GM18909 (cell line): Measurements from ENCODE around the gene WAS.

ENCODE experiments used
- ATAC-seq: cut with Tn5 transposase; IDR thresholded peaks from one replicate; pipeline ENCODE4 v1.9.1; 2021; ENCODE audit warnings: mild to moderate bottlenecking; ENCODE audit not compliant: unreplicated experiment, poor library complexity

The WAS gene

DNA sequence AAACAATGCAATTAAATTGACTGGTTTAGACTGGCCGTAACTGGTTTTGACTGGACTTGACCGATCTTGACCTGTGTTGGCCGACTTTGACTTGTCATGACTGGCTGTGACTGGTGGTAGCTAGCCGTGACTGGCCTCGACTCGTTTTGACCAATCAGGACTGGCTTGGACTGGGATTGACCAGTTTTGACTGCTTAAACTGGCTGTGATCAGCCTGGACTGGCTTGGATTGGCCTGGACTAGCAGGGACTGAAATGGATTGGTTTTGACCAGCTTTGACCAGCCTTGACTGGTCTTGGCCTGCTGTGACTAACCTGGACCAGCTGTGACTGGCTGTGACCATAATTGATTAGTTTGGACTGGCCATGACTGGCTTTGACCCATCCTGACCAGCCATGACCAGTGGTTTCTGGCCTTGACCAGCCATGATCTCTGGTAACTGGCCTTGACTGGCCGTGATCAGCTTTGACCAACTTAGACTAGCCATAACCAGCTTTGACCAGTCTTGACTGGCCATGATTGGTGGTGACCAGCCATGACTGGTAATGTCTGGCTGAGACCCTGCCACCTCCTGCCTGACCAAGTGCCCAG is 26.0 kb downstream of the WAS start:
- ATAC-seq, result no peak

DNA sequence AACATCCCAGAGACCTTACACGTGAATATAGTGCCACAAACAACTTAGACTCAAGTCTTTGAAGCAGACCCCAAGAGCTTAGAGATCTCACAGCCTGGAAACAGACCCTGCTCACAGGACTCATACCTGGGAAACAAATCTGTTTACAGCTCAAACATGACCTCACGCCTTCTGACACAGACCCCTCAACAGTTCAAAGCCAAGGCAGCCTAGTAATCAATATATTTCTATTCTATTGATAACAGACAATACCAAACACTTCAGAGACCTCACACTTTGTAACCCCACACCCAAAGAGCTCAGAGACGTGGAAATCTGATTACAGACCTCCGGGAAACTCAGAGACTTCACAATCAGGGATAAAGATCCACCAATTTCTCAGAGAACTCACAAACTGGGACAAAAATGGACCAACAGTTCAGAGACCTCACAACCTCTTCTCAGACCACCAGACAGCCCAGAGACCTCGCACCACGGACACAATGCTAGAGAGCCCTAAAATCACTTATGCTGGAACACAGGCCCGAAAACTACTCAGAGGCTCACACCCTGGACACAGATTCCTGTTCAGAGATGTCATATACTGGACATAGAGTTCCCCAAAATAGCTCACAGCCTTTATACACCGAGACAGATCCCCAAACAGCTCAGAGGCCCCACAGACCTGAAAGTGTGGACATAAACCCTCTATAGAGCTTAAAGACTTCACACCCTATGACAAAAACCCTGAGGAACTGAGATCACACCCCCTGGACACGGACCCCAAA is 27.7 kb downstream of the WAS start:
- no peak for ATAC-seq

DNA sequence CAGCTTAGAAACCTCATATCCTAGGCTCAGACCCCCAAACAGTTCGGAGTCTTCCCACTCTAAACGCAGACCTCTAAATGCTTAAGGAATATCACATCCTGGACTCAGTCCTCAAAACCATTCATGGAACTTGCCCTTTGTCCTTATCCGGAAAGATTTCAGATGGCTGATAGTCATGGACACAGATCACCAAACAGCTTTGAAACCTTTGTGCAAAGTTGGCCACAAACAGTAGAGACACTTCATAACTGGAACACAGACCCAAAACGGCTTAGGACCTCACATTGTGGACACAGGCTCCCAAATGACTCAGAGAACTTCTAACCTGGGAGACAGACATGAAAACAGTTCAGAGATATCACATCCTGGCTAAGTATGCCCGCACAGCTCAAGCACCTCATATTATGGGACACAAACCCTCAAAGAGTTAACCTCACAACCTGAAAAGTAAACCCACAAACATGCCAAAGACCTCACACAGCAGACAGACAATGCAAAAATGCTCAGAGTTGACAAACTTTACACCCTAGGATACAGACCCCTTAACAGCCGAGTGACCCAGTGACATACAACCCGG is 28.4 kb downstream of the WAS start:
- ATAC-seq, result no peak

DNA sequence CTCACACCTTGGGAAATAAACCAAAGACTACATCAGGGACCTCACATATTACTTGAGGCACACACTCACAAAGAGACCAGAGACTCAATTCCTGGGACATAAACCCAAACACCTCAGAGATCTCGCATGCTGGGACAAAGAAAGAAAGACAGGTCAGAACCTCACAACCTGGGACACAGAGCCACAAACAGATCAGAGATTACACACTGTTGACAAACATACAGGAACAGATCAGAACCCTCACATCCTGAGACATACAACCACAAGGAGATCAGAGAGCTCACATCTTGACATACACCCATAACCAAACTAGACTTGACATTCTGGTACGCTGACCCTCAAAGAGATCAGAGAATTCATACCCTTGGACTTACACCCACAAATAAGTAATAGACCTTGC is 30.2 kb downstream of the WAS start:
- no peak for ATAC-seq

DNA sequence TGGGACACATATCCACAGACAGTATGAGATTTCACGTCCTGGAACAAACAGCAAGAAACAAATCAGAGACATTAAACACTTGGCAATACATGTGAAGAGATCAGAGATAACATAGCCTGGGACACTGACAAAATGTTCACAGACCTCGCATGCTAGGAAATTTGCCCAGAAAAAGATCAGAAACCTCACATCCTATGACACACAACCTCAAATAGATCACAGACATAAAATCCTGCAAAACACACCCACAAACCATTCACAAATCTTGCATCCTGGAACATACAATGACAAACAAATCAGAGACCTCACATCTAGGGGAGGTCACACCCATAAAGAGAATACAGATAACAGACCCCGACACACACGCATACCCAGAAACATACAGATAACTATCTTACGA is 31.0 kb downstream of the WAS start:
- no peak for ATAC-seq

DNA sequence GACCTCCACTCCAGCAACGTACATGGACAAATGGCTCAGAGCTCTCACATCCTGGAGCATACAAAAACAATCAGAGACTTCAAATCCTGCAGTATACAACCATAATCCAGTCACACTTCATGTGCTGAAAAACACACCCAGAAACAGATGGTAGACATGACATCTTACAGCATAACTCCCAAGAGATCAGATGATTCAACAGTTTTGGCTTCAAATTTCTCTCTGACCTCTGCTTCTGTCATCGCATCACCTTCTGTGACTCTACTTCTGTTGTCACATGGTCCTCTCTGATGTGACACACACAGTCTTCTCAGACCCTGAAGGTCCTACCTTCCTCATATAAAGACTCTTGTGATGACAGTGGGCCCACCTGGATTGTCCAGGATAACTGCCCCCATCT is 31.5 kb downstream of the WAS start:
- ATAC-seq, result no peak

DNA sequence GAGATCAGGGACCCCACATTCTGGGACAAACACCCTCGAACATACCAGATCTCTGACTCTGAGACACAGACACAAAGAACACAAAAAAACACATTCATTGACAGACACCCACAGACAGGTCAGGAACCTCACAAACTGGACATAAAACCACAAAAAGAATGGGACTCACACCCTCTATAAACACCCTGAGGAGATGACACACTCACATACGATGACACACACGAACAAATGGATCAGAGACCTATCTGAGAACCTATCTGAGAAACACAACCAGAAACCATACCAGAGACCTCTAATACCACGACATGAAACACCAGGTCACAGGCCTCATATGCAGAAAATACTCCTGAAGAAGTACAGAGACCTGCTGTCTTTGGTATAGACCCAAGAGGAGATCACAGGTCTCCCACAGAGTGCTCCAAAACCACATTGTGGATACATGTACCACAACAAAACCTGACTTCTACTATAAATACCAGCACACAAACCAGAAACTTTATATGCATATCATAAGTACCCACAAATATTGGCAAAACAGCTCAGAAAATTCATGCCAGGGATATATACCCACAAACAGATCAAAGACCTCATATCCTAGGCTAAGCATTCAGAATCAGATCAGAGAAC is 32.4 kb downstream of the WAS start:
- ATAC-seq, result no peak

DNA sequence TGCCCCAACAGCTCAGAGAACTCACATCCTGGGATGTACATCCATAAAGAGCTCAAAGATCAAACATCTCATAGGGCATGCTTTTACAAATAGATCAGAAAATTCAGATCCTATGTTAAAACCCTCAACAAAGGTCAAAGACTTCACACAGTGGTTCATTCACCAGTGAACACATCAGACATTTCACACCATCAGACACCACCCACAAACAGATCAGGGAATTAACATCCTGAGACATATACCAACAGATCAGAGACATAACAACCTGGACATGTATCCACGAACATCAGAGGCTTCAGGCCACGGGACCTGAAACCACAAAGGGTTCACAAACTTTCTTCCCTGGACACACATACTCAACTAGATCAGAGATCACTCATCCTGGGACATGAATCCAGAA is 36.4 kb downstream of the WAS start:
- no peak for ATAC-seq

DNA sequence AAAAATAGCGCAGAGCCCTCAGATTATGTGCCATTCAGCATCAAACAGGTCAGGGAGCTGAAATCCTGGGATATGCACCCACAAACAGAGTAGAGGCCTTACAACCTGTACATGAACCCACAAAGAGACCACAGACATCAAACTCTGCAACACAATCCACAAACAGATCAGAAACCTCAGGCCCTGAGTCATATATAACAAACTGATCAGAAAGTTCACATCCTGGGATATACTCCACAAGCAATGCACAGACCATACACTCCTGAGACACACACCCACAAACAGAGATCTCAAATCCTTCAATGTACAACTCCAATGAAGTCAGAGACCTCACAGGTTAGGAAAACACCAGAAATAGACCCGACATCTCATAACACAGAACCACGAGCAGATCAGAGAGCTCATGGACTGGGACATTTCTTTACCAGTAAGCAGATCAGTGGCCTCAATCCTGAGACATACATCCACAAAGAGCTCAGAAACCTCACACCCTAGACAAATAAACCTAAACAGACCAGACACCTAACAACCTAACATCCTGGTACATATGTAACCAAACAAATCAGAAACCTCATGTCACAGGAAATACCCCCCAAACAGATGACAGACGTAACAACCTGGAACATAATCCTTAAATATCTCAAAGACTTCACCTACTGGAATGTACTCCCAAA is 37.1 kb downstream of the WAS start:
- ATAC-seq, result no peak

DNA sequence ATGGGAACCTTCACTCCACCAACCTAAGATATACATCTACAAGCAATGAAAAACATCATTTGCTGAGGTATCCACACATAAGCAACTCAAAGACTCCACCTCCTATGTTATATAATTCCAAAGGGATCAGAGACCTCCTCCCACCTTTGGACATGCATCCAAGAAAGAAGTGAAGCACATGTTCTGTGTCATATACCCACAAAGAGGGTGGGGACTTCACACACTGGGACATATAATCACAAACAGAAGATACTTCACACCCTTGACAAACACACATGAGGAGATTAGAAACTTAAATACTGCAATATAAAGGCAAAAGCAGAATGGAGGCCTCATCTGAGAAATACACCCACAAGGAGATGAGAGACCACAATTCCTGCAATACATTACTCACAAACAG is 38.3 kb downstream of the WAS start:
- ATAC-seq, result no peak

DNA sequence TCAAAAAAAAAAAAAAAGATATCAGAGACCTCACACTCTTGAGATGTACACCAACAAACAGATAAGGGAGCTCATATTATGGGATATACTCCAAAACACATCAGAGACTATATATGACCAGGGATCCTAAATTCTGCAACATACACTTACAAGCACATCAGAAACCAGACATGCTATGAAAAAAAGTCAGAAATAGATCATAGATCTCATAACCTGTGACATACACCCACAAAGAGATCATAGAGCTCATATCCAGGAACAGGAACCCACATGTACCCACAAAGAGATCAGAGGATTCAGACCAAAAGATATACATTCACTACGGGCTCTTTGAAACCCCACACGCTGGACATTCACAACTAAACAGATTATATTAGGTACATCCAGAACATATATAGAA is 43.0 kb downstream of the WAS start:
- ATAC-seq, result no peak

DNA sequence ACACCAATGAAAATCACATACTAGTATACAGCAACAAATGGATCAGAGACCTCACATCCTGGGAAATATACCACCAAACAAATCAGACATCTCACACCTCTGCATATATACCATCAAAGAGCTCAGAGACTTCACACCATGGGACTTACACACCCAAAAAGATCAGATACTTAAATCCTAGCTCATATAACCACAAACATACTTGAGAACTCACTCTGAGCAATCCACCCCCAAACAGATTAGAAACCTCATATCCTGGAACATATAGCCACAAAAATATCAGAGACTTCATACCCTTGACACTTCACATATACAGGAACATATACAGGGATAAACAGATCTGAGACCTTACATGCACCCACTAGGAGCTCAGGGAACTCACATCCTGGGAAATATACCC is 45.1 kb downstream of the WAS start:
- ATAC-seq, result no peak

DNA sequence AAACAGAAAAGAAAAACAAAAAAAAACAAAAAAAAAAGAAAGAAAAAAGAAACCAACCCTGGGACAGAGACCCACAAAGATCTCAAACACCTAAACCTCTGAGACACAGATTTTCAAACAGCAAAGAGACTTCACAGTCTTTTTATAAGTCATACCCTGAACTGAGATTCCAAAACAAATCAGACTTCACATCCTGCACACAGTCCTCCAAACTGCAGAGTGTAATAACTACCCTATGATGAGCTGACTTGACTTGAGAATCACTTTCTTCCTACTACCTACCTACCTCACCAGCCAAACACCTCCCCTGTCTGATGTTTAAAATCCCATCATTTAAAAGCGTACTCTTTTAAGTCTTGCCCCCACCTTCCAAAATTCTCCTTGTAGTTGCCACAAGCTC is 52.7 kb downstream of the WAS start:
- ATAC-seq, result no peak

DNA sequence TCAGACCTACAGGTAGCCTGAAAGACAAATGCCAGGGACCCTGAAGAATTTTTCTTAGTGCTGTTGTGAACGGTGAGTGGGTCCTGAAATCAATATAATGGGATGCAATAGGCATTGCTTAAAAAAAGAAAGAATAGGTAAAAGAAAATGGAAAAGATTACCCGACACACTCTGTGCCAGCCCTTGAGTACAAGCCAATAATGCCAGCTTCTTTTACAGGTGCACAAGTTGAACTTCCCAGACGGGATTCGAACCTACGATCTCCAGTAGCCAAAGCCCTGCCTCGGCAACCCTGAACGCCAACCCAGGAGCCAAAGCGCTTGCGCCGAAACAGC is 53.2 kb downstream of the WAS start:
- ATAC-seq, result no peak

DNA sequence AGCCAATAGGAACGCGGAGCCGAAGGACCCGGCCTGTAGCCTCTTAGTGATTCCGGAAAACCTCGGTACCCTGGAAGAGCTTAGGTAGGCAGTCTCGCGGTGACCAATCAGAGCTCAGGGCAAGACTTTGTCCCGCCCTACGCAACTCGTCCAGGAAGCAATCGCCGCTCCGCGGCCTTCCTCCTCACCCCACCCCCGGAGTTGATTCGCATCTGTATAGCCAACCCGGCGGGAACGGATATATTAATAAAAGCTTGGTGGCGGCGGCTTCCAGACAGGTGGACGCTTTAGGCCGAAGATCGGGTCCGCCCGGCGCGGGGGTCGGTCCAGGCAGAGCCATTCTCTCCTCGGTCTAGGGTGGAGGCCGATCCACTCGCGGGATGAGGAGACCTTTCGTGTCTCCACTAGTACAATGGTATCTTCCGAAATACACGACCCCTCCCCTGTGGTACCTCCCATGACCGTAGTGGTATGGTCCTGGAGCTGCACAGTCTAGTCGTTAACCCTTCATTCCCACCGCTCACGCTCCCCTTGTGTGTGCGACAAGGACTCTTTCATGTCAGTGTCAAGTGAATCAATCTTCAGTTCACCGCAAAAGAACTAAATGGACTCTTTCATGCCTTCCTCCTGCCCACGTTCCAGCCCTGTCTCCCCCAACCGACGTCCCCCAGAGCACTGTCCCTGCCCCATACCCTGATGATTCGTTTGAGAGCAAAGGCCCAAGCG is 53.8 kb downstream of the WAS start:
- ATAC-seq, result peak; percentile 97

DNA sequence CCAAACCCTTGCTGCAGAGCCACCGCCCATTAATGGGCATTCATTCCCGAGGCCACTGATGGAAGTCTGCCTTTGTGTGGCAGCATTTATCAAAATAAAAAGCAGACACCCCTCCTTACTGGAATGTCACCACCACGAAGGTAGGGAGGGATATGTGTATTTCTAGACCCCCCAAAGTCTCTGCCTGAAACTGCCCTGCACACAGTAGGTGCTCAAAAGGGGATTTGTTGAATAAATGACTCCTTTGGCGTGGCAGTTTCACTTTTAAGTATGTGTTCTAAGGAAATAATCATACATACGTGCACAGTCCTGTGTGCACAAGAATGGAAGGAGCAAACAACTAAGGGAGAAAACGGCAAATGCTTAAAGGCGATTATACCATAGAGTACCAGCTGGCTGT is 54.3 kb downstream of the WAS start:
- ATAC-seq, result no peak
